ENCODE data around the gene RIPK1. TPM values are rescaled to one million over a fixed set of nuclear protein-coding genes. Genes with fewer than 3 reads are reported as not detected.

Gene RIPK1
- total RNA-seq, 1 donor from 2014 or later = 26.2 TPM

DNA sequence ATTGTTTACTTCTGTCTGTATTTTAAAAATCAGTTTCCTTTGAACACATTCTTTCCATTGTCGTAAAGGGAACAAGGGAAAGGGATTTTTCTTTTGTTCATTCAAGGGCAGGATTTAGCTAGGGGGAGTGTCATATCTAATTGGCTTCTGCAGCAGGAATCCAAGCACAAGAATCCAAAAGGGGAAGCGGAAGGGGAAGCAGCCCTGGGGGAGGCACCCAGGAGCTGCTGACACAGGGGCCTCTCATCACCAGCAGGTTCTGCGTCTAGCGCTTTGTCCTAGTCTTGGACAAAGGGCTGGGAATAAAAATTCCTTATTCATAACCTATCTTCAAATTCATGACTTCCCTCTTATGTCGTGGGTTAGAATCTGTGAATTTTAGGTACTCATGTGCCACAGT is 13.7 kb downstream of the RIPK1 start:
- H3K27ac Mint-ChIP-seq (ENCODE audit: unreplicated experiment) = no peak overlapping the region
- H3K9me3 Mint-ChIP-seq (ENCODE audit: low read depth) = no peaks in the 10 kb centered on the region
- no peaks in the 10 kb centered on the region for H3K4me1 Mint-ChIP-seq (ENCODE audit: low read depth)
- H3K36me3 Mint-ChIP-seq (ENCODE audit: low read depth) = peaks cover 53% of the 10 kb centered on the region
- TF ChIP-seq, protein P1, sequence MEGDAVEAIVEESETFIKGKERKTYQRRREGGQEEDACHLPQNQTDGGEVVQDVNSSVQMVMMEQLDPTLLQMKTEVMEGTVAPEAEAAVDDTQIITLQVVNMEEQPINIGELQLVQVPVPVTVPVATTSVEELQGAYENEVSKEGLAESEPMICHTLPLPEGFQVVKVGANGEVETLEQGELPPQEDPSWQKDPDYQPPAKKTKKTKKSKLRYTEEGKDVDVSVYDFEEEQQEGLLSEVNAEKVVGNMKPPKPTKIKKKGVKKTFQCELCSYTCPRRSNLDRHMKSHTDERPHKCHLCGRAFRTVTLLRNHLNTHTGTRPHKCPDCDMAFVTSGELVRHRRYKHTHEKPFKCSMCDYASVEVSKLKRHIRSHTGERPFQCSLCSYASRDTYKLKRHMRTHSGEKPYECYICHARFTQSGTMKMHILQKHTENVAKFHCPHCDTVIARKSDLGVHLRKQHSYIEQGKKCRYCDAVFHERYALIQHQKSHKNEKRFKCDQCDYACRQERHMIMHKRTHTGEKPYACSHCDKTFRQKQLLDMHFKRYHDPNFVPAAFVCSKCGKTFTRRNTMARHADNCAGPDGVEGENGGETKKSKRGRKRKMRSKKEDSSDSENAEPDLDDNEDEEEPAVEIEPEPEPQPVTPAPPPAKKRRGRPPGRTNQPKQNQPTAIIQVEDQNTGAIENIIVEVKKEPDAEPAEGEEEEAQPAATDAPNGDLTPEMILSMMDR (IDR thresholded peaks at IDR 0.05) = no peak
- no peaks in the 10 kb centered on the region for H3K27me3 Mint-ChIP-seq (ENCODE audit: low read depth)
- no peak for DNase-seq (ENCODE audit: low spot score)
- no peak overlapping the region for H3K4me3 Mint-ChIP-seq (ENCODE audit: unreplicated experiment)

DNA sequence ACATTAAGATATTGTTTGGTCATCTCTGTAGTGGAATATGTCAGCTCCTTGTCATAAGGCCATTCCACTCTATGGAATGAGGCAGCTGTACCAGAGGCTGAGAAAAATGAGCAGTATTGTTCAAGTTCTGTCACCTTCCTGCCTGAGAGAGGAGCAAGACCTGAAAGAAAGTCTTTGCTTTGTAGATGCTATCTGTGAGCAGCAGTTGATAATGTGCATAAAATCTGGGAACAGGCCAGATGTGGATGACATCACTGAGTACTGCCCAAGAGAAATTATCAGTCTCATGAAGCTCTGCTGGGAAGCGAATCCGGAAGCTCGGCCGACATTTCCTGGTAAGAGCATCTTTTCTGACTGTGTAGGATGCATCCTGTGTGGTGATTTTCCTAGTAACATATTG is 16.8 kb downstream of the RIPK1 start:
- Mint-ChIP-seq H3K27ac (ENCODE audit: unreplicated experiment) (no peak overlapping the region), H3K4me1 (ENCODE audit: low read depth) (peaks cover 18% of the 10 kb centered on the region), H3K9me3 (ENCODE audit: low read depth) (no peaks in the 10 kb centered on the region), H3K4me3 (ENCODE audit: unreplicated experiment) (no peak overlapping the region), H3K36me3 (ENCODE audit: low read depth) (peaks cover 44% of the 10 kb centered on the region), H3K27me3 (ENCODE audit: low read depth) (no peaks in the 10 kb centered on the region)
- TF ChIP-seq, protein P1 (IDR thresholded peaks at IDR 0.05) = no peak
- DNase-seq (ENCODE audit: low spot score) = no peak

DNA sequence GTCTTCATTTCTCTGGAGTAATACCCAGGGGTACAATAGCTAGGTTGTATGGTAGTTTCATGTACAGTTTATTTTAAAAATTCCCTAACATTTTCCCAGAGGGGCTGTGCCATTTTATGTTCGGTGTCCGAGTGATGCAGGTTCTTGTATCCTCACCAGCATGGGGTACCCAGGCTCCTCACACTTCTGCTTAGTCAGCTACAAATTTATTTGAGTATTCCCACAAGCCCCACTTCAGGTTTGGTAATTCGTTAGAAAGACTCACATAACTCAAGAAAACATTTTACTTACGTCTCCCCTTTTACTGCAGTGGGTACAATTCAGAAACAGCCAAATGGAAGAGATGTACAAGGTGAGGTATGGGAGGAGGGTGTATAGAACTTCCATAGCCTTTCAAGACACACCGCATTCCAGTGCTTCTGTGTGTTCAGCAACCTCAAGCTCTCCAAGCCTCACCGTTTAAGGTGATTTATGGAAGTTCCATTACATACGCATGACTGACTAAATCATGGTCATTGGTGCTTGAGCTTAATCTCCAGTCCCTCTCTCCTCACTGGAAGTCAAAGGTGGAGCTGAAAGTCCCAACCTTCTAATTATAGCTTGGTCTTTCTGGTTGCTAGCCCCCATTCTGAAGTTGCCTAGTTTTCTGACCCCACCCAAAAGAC is 18.1 kb downstream of the RIPK1 start:
- peaks cover 18% of the 10 kb centered on the region for H3K4me1 Mint-ChIP-seq (ENCODE audit: low read depth)
- no peak overlapping the region for H3K27ac Mint-ChIP-seq (ENCODE audit: unreplicated experiment)
- H3K4me3 Mint-ChIP-seq (ENCODE audit: unreplicated experiment) = no peak overlapping the region
- TF ChIP-seq, protein P1 (IDR thresholded peaks at IDR 0.05) = no peak
- peaks cover 38% of the 10 kb centered on the region for H3K36me3 Mint-ChIP-seq (ENCODE audit: low read depth)
- DNase-seq (ENCODE audit: low spot score) = no peak
- no peaks in the 10 kb centered on the region for H3K9me3 Mint-ChIP-seq (ENCODE audit: low read depth)
- H3K27me3 Mint-ChIP-seq (ENCODE audit: low read depth) = no peaks in the 10 kb centered on the region

DNA sequence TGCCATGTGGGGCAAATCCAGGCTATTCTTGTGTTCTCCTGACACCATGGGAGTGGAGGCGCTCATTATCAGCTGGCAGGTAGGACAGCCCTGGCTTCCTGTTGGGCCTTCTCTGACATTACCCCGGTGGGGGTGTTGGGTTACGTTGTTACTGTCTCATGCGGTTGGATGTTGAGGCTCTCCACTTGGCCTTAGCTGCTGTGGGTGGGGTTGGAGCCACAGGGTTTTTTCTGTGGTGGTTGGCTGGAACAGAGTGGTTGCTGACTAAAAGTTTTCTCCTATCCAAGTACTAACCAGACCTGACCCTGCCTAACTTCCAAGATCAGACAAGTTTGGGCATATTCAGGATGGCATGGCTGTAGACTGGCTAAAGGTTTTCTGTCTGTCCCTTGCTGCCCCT is 20.2 kb downstream of the RIPK1 start:
- no peak for DNase-seq (ENCODE audit: low spot score)
- Mint-ChIP-seq H3K4me3 (ENCODE audit: unreplicated experiment) (no peak overlapping the region), H3K4me1 (ENCODE audit: low read depth) (peaks cover 18% of the 10 kb centered on the region), H3K27ac (ENCODE audit: unreplicated experiment) (peak overlapping the region; percentile 80), H3K27me3 (ENCODE audit: low read depth) (no peaks in the 10 kb centered on the region), H3K9me3 (ENCODE audit: low read depth) (no peaks in the 10 kb centered on the region), H3K36me3 (ENCODE audit: low read depth) (peaks cover 28% of the 10 kb centered on the region)
- TF ChIP-seq, protein P1 (IDR thresholded peaks at IDR 0.05) = no peak

DNA sequence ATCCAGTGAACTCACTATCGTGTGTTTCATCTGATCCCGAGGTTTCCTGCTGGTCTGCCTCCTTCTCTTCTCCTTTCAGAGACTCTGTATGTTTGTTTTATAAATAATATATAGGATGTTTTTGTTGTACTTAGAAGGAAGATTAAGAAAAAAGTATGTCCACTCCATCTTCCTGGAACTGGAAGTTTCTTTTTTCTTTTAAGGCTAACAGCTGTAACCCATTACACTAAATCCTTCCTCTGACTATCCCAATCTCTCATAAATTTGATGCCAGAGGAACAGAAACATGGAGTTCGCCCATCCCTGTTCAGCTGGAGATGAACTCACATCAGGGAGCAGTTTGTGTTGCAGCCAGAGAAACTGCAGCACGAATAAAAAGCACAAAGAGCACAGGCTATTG is 20.7 kb downstream of the RIPK1 start:
- Mint-ChIP-seq H3K36me3 (ENCODE audit: low read depth) (peaks cover 23% of the 10 kb centered on the region), H3K27me3 (ENCODE audit: low read depth) (no peaks in the 10 kb centered on the region), H3K4me1 (ENCODE audit: low read depth) (peaks cover 18% of the 10 kb centered on the region), H3K4me3 (ENCODE audit: unreplicated experiment) (no peak overlapping the region), H3K9me3 (ENCODE audit: low read depth) (no peaks in the 10 kb centered on the region), H3K27ac (ENCODE audit: unreplicated experiment) (peak overlapping the region; percentile 80)
- TF ChIP-seq, protein P1 (IDR thresholded peaks at IDR 0.05) = no peak
- DNase-seq (ENCODE audit: low spot score) = no peak

All from chondrocyte (in vitro differentiated cells).